ENCODE data around the gene TEC. TPM values are rescaled to one million over a fixed set of nuclear protein-coding genes. Genes with fewer than 3 reads are reported as not detected.

The TEC gene
- total and polyA plus RNA-seq, 2 experiments from 2014 or later, result 2.9 to 3.0 TPM

DNA sequence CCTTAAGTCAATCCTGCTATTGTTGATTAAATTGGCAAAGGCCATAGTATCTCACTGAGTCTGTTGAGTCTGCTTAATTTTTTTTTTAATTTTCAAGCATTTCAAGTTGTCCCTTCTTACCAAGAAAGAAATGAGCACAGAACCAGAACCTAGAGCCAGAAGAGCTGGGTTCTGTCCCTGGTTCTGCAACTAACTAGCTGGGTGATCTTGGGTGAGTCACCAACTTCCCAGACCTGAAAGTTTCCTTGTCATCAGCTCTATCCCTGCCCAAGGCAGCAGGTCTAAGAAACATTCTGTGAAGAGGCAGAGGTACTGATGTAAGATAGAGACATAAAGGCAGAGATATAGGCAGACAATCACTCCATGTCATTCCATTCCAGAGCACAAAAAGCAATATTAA is 17.3 kb downstream of the TEC start (continued):
- TF ChIP-seq, protein P1, sequence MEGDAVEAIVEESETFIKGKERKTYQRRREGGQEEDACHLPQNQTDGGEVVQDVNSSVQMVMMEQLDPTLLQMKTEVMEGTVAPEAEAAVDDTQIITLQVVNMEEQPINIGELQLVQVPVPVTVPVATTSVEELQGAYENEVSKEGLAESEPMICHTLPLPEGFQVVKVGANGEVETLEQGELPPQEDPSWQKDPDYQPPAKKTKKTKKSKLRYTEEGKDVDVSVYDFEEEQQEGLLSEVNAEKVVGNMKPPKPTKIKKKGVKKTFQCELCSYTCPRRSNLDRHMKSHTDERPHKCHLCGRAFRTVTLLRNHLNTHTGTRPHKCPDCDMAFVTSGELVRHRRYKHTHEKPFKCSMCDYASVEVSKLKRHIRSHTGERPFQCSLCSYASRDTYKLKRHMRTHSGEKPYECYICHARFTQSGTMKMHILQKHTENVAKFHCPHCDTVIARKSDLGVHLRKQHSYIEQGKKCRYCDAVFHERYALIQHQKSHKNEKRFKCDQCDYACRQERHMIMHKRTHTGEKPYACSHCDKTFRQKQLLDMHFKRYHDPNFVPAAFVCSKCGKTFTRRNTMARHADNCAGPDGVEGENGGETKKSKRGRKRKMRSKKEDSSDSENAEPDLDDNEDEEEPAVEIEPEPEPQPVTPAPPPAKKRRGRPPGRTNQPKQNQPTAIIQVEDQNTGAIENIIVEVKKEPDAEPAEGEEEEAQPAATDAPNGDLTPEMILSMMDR (conservative IDR thresholded peaks at IDR 0.05; ENCODE audit: low read depth in 2 of 2), result no peak
- no peak for TF ChIP-seq NANOG (IDR thresholded peaks at IDR 0.05; ENCODE audit: borderline replicate concordance)
- no peak for TF ChIP-seq EZH2 (IDR thresholded peaks at IDR 0.05; ENCODE audit: low read depth, unreplicated experiment)

DNA sequence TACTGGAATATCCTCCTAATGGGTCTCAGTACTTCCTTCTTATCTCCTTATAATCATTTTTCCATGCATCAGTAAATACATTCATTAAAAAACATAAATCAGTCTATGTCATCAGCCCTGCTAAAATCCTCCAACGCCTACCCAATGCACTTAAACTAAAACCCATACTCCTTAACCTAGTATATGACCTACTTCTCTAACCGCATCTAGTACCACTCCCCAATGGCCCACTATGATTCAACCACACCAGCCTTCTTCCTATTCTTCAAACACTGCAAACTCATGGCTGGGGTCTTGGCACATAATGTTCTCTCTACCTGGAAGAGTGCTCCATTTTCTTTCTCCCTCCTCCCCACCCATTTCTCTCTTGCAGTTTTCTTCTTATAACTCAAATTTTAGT is 18.7 kb downstream of the TEC start:
- no peak overlapping the region for H3K4me2 ChIP-seq
- Mint-ChIP-seq H3K4me3 (no peak overlapping the region), H3K4me1 (peaks cover 4% of the 10 kb centered on the region; the same call in 2 of the 3 replicates), H3K27ac (no peak overlapping the region), H3K27me3 (ENCODE audit: insufficient read depth, low read depth, poor library complexity) (peaks cover 3% of the 10 kb centered on the region), H3K36me3 (ENCODE audit: low read depth) (no peaks in the 10 kb centered on the region), H3K9me3 (no peaks in the 10 kb centered on the region)
- H3K79me2 ChIP-seq (replicated peaks; ENCODE audit: insufficient read depth), result 0 out of 2 replicates have a peak, but pooled peaks cover 14% of the 10 kb centered on the region
- no peaks in the 10 kb centered on the region for H3K4me1 ChIP-seq (ENCODE audit: insufficient read depth)
- H3K27ac ChIP-seq (ENCODE audit: low read depth), result no peak overlapping the region
- H3K9me2 ChIP-seq (ENCODE audit: insufficient read depth), result no peaks in the 10 kb centered on the region
- H3K4me3 ChIP-seq, result no peak overlapping the region
- no peaks in the 10 kb centered on the region; the same call in 1 of the 2 replicates for H4K20me1 ChIP-seq (replicated peaks; ENCODE audit: insufficient read depth)
- no peak overlapping the region for H2AFZ ChIP-seq
- H3K27me3 ChIP-seq (ENCODE audit: insufficient read depth), result no peaks in the 10 kb centered on the region
- H3F3A ChIP-seq (replicated peaks; ENCODE audit: low read depth), result no peaks in the 10 kb centered on the region; the same call in 1 of the 2 replicates
- TF ChIP-seq, protein P2, sequence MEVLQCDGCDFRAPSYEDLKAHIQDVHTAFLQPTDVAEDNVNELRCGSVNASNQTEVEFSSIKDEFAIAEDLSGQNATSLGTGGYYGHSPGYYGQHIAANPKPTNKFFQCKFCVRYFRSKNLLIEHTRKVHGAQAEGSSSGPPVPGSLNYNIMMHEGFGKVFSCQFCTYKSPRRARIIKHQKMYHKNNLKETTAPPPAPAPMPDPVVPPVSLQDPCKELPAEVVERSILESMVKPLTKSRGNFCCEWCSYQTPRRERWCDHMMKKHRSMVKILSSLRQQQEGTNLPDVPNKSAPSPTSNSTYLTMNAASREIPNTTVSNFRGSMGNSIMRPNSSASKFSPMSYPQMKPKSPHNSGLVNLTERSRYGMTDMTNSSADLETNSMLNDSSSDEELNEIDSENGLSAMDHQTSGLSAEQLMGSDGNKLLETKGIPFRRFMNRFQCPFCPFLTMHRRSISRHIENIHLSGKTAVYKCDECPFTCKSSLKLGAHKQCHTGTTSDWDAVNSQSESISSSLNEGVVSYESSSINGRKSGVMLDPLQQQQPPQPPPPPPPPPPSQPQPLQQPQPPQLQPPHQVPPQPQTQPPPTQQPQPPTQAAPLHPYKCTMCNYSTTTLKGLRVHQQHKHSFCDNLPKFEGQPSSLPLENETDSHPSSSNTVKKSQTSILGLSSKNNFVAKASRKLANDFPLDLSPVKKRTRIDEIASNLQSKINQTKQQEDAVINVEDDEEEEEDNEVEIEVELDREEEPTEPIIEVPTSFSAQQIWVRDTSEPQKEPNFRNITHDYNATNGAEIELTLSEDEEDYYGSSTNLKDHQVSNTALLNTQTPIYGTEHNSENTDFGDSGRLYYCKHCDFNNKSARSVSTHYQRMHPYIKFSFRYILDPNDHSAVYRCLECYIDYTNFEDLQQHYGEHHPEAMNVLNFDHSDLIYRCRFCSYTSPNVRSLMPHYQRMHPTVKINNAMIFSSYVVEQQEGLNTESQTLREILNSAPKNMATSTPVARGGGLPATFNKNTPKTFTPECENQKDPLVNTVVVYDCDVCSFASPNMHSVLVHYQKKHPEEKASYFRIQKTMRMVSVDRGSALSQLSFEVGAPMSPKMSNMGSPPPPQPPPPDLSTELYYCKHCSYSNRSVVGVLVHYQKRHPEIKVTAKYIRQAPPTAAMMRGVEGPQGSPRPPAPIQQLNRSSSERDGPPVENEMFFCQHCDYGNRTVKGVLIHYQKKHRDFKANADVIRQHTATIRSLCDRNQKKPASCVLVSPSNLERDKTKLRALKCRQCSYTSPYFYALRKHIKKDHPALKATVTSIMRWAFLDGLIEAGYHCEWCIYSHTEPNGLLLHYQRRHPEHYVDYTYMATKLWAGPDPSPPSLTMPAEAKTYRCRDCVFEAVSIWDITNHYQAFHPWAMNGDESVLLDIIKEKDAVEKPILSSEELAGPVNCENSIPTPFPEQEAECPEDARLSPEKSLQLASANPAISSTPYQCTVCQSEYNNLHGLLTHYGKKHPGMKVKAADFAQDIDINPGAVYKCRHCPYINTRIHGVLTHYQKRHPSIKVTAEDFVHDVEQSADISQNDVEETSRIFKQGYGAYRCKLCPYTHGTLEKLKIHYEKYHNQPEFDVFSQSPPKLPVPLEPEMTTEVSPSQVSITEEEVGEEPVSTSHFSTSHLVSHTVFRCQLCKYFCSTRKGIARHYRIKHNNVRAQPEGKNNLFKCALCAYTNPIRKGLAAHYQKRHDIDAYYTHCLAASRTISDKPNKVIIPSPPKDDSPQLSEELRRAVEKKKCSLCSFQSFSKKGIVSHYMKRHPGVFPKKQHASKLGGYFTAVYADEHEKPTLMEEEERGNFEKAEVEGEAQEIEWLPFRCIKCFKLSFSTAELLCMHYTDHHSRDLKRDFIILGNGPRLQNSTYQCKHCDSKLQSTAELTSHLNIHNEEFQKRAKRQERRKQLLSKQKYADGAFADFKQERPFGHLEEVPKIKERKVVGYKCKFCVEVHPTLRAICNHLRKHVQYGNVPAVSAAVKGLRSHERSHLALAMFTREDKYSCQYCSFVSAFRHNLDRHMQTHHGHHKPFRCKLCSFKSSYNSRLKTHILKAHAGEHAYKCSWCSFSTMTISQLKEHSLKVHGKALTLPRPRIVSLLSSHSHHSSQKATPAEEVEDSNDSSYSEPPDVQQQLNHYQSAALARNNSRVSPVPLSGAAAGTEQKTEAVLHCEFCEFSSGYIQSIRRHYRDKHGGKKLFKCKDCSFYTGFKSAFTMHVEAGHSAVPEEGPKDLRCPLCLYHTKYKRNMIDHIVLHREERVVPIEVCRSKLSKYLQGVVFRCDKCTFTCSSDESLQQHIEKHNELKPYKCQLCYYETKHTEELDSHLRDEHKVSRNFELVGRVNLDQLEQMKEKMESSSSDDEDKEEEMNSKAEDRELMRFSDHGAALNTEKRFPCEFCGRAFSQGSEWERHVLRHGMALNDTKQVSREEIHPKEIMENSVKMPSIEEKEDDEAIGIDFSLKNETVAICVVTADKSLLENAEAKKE (CRISPR knock-in tag; IDR thresholded peaks at IDR 0.05), result no peak
- TF ChIP-seq STAT1 (IDR thresholded peaks at IDR 0.05; ENCODE audit: unreplicated experiment) (no peak), JUNB (IDR thresholded peaks at IDR 0.05; ENCODE audit: unreplicated experiment) (no peak)
- ATAC-seq, result no peak
- no peak for DNase-seq (ENCODE audit: low spot score)
- H3K36me3 ChIP-seq (ENCODE audit: insufficient read depth), result no peaks in the 10 kb centered on the region
